Caco-2 (cell line): ENCODE measurements around the gene ABAT. TPM values are rescaled to one million over a fixed set of nuclear protein-coding genes. Genes with fewer than 3 reads are reported as not detected.

Experiments used
- BruUV-seq: library from RNA; stranded (reverse); fragments of 400-500 nt; replicated peaks from 2 replicates; lab custom pipeline; 2021; lab: Mats Ljungman, UMichigan
- CTCF ChIA-PET: fragments of 300-600 bp; sonication (Branson Sonifier 250); formaldehyde crosslinking; loops from one replicate; lab custom pipeline; 2022; ENCODE audit warnings: antibody characterized with exemption; lab: Charles Lee
- POLR2A ChIA-PET: fragments of 300-600 bp; sonication (Branson Sonifier 250); formaldehyde crosslinking; loops from one replicate; lab custom pipeline; 2022; ENCODE audit warnings: antibody characterized with exemption; lab: Charles Lee
- DNase-seq, 2 experiments: peaks; one replicate each; pipeline versions ENCODE4 v3.0.0 to v3.0.0-alpha.2; 2020 to 2022
- H3K27me3 ChIP-seq: replicated peaks from 2 replicates; pipeline ENCODE4 v1.6.0; 2011; ENCODE audit warnings: low read length; ENCODE audit not compliant: control insufficient read depth, insufficient read depth
- H3K36me3 ChIP-seq: 2 replicates; pipeline ENCODE4 v1.5.1; 2011; ENCODE audit warnings: low read length; ENCODE audit not compliant: control insufficient read depth, insufficient read depth
- H3K4me1 ChIP-seq: fragments of 250-450 bp; sonication (Bioruptor Pico); 2 replicates; pipeline ENCODE4 v1.5.1; 2020; ENCODE audit warnings: mild to moderate bottlenecking
- H3K4me3 ChIP-seq: 2 replicates; pipeline ENCODE4 v1.5.1; 2011; ENCODE audit warnings: low read depth, mild to moderate bottlenecking, control low read depth, low read length
- H3K9me3 ChIP-seq: fragments of 250-450 bp; sonication (Bioruptor Pico); 2 replicates; pipeline ENCODE4 v1.5.1; 2020; ENCODE audit warnings: mild to moderate bottlenecking, moderate library complexity
- H3K27ac Mint-ChIP-seq: one replicate; pipeline ENCODE4 v1.8.0; 2022; ENCODE audit warnings: mixed read lengths; ENCODE audit not compliant: unreplicated experiment
- H3K27me3 Mint-ChIP-seq: one replicate; pipeline ENCODE4 v1.8.0; 2022; ENCODE audit warnings: mixed read lengths; ENCODE audit not compliant: insufficient read depth, unreplicated experiment
- H3K36me3 Mint-ChIP-seq: one replicate; pipeline ENCODE4 v1.8.0; 2022; ENCODE audit warnings: mild to moderate bottlenecking, mixed read lengths; ENCODE audit not compliant: insufficient read depth, unreplicated experiment
- H3K4me1 Mint-ChIP-seq: one replicate; pipeline ENCODE4 v1.8.0; 2022; ENCODE audit warnings: low read depth, mixed read lengths; ENCODE audit not compliant: unreplicated experiment
- H3K4me3 Mint-ChIP-seq: one replicate; pipeline ENCODE4 v1.8.0; 2022; ENCODE audit warnings: mild to moderate bottlenecking, moderate library complexity, mixed read lengths; ENCODE audit not compliant: unreplicated experiment
- H3K9me3 Mint-ChIP-seq: one replicate; pipeline ENCODE4 v1.8.0; 2022; ENCODE audit warnings: mixed read lengths; ENCODE audit not compliant: unreplicated experiment
- CTCF ChIP-seq, 2 experiments: fragments of 200-600 bp in 1 of 2; IDR thresholded peaks; 1 replicate in 1 of 2; 2 replicates in 1 of 2; pipeline versions ENCODE4 v1.5.1 to v1.8.0; 2011 to 2022; ENCODE audit warnings: antibody characterized with exemption in 1 of 2, control low read depth in 1 of 2, inconsistent platforms in 1 of 2, low read depth in 1 of 2, low read length in 1 of 2, mild to moderate bottlenecking in 1 of 2, moderate library complexity in 1 of 2; ENCODE audit not compliant: insufficient read depth in 1 of 2, severe bottlenecking in 1 of 2, unreplicated experiment in 1 of 2
- intact Hi-C: fragments of 100-400 bp; cut with micrococcal nuclease; formaldehyde crosslinking; loops from one replicate; pipeline ENCODE4 v1.10.0; 2022; ENCODE audit not compliant: unreplicated experiment
- total RNA-seq: library from RNA; stranded (reverse); gene quantifications from 2 replicates; pipeline ENCODE4 v1.2.3, GENCODE V29; 2022

ABAT gene
- total RNA-seq, 1 experiment from 2014 or later, result 34.9 TPM

- POLR2A ChIA-PET, result no interaction called here
- Mint-ChIP-seq H3K27ac (no peak overlapping the region), H3K36me3 (peaks cover 83% of the 10 kb centered on the region), H3K4me3 (no peak overlapping the region), H3K9me3 (no peaks in the 10 kb centered on the region), H3K27me3 (no peaks in the 10 kb centered on the region), H3K4me1 (no peaks in the 10 kb centered on the region)
- TF ChIP-seq CTCF (IDR thresholded peaks at IDR 0.05; ENCODE audit: insufficient read depth in 1 of 2, low read depth in 1 of 2, low read length in 1 of 2, severe bottlenecking in 1 of 2, unreplicated experiment in 1 of 2), result no peak
- peaks cover 6% of the 10 kb centered on the region for H3K36me3 ChIP-seq
- CTCF ChIA-PET, result no interaction called here
- no peak for DNase-seq
- no peaks in the 10 kb centered on the region for H3K27me3 ChIP-seq
- H3K4me1 ChIP-seq, result no peaks in the 10 kb centered on the region
- H3K9me3 ChIP-seq, result no peaks in the 10 kb centered on the region
- intact Hi-C loops, result no loop called here
- BruUV-seq, result no TSS peak
- no peak overlapping the region for H3K4me3 ChIP-seq
Measured at GRCh38 chr16:8642146-8642545, 32.3 kb upstream of the ABAT start.

GRCh38 chr16:8644211-8645140 is 29.9 kb upstream of the ABAT start:
- no TSS peak for BruUV-seq
- Mint-ChIP-seq H3K36me3 (peaks cover 74% of the 10 kb centered on the region), H3K4me1 (no peaks in the 10 kb centered on the region), H3K27me3 (no peaks in the 10 kb centered on the region), H3K27ac (no peak overlapping the region), H3K9me3 (no peaks in the 10 kb centered on the region), H3K4me3 (no peak overlapping the region)
- intact Hi-C loops, result no loop called here
- no peak for DNase-seq
- H3K9me3 ChIP-seq, result no peaks in the 10 kb centered on the region
- no peak for TF ChIP-seq CTCF (IDR thresholded peaks at IDR 0.05; ENCODE audit: insufficient read depth in 1 of 2, low read depth in 1 of 2, low read length in 1 of 2, severe bottlenecking in 1 of 2, unreplicated experiment in 1 of 2)
- peaks cover 3% of the 10 kb centered on the region for H3K36me3 ChIP-seq
- ChIA-PET POLR2A (no interaction called here), CTCF (no interaction called here)
- no peak overlapping the region for H3K4me3 ChIP-seq
- H3K4me1 ChIP-seq, result no peaks in the 10 kb centered on the region
- no peaks in the 10 kb centered on the region for H3K27me3 ChIP-seq

- intact Hi-C loops, result no loop called here
- Mint-ChIP-seq H3K27ac (no peak overlapping the region), H3K4me3 (no peak overlapping the region), H3K36me3 (peaks cover 68% of the 10 kb centered on the region), H3K27me3 (no peaks in the 10 kb centered on the region), H3K9me3 (no peaks in the 10 kb centered on the region), H3K4me1 (no peaks in the 10 kb centered on the region)
- no peak for TF ChIP-seq CTCF (IDR thresholded peaks at IDR 0.05; ENCODE audit: insufficient read depth in 1 of 2, low read depth in 1 of 2, low read length in 1 of 2, severe bottlenecking in 1 of 2, unreplicated experiment in 1 of 2)
- DNase-seq, result no peak
- no TSS peak for BruUV-seq
- CTCF ChIA-PET, result interaction anchor here (0.5 kb wide), 1 partner anchor 78 kb away, joined by 3 read pairs; no protein-coding TSS in a partner anchor
- Histone ChIP-seq H3K27me3 (no peaks in the 10 kb centered on the region), H3K4me1 (no peaks in the 10 kb centered on the region), H3K9me3 (no peaks in the 10 kb centered on the region), H3K4me3 (no peak overlapping the region), H3K36me3 (peaks cover 3% of the 10 kb centered on the region)
- POLR2A ChIA-PET, result interaction anchor here (0.6 kb wide), 1 partner anchor 24 kb away, joined by 3 read pairs; no protein-coding TSS in a partner anchor
Measured at GRCh38 chr16:8645141-8645521, 29.3 kb upstream of the ABAT start.
